ENCODE measurements around the gene SMARCAL1.
A peak's percentile ranks its signal among the peaks of the same experiment; 100 is the strongest.
"Not testable (repeated sequence)": the region's sequence is repeated elsewhere in the genome, so short reads cannot be mapped to it uniquely, and the experiment has no call there.

Gene SMARCAL1

DNA sequence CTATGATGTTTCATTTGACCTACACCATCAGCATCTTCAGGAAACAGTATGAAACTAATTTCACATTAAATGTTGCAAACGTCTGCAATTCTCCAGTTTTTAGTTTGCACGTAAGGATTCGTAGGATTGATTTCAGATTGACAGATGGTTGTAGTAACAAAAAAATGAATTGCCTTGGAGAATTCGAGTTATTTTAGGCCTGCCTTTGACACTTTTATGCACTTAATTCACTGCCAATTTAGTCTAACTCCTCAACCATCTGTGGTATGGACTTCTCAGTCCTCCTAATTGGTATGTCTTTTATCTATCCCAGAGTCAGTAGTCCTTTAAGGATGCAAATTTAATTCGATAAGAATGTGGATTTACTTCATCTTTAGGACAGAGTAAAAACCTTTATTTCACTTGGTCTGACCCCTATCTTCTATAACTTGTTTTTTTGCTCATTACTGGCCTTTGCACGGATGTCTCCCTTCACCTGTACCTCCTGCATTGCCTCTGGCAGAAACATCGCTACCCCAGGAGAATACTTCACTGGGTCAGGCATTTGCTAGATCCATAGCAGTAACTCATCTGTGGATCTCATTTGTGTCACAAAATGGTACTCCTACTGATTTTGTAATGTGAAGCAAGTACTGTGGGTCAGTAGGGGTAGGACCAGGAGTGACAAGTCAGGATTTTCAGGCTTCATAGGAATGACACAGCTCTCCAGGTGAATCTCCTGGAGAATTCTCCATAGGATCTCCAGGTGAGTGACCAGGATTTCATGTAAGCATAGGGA lies 90.3 kb downstream of the SMARCAL1 start:
- no peak for DNase-seq (ENCODE audit: low read depth in 3 of 3)

DNA sequence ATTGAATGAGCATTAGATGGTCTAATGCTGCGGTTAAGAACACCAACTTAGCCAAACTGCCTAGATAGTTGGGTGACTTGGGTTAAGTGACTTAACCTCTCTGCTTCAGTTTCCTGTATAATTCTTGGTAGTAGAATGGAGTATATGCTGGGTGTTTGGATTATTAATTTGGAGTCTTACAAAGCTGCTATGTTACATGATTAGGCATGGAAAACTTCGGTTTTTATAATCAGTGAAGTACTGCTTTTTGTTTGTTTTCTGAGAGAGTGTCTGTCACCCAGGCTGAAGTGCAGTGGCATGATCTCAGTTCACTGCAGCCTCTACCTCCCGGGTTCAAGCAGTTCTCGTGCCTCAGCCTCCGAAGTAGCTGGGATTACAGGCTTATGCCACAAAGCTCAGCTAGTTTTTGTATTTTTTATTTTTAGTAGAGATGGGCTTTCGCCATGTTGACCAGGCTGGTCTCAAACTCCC lies 90.9 kb downstream of the SMARCAL1 start:
- no peak for DNase-seq (ENCODE audit: low read depth in 3 of 3)

DNA sequence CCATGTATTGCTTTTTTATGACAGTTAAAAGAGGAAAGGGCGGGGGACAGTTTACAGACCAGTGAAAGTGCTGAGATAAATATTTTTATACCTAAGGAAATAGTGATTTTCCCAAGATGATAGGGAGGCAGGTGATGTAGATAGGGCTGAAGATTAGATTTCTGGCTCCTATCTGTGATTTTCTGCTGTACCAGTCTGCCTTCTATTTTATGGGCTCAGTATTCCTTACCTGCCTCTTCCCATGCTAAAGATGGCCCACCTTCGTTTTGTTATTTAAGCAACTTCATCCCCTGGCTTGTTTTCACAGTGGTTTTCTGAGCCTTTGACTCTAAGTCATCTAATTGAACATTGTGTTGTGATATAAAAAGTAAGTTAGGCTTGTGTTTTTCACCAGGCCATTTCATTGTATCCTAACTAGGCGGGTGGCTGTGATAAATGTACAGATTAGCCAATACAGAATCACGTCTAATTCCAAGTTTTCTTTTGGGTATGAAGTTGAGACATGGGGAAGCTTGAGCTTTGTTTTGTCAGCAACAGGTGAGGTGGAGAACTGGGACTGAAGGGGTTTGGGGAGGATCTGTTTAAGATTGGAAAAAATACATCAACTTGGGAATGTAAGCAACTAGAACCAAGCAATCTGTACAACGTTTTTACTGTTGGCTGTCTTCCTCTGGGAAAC lies 91.6 kb downstream of the SMARCAL1 start:
- DNase-seq (ENCODE audit: low read depth in 3 of 3): no peak

DNA sequence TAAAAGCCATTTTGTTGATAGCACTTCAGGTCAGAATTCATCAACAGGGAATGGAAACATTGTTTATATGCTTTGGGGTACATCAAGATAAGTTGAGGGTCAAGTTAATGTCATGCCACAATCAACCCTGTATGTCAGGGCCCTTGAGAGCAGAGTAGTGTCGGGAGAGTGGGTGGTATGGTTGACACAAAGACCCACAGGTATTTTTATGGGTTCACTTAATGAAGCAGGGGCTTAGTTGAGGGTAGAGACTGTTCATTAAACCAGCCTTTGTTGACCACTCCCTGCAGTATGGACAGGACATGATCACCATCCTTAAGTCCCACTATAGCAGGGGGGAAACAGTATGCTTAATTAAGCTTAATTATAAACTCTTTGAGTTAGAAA lies 92.1 kb downstream of the SMARCAL1 start:
- no peak for DNase-seq (ENCODE audit: low read depth in 3 of 3)

DNA sequence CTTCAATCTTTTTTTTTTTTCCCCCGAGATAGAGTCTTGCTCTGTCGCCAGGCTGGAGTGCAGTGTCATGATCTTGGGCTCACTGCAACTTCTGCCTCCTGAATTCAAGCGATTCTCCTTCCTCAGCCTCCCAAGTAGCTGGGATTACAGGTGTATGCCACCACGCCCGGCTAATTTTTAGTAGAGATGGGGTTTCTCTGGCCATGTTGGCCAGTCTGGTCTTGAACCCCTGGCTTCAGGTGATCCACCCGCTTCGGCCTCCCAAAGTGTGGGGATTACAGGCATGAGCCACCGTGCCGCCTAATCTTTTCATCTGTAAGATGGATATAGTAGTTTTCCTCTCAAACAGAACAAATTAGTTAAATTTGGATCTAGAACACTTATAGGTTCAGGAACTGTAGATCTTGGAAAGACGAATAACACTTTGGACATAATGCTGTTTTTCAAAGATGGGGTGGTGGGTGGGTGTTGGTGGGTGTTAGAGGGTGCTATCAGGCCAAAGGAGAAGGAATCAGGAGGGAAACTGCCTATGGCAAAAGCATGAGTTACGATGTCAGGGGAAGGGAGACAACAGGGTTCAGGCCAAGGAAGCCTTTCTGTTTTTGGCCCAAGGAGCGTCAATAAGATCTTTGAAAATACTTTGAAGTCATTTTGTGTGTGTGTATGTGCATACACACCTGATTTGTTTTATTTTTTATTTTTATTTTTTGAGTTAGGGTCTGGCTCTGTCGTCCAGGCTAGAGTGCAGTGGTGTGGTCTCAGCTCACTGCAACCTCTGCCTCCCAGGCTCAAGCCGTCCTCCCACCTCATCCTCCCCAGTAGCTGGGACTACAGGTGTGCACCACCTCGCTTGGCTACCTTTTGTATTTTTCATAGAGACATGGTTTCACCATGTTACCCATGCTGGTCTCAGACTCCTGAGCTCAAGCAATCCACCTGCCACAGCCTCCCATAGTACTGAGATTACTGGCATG lies 93.1 kb downstream of the SMARCAL1 start:
- no peak for DNase-seq (ENCODE audit: low read depth in 3 of 3)

DNA sequence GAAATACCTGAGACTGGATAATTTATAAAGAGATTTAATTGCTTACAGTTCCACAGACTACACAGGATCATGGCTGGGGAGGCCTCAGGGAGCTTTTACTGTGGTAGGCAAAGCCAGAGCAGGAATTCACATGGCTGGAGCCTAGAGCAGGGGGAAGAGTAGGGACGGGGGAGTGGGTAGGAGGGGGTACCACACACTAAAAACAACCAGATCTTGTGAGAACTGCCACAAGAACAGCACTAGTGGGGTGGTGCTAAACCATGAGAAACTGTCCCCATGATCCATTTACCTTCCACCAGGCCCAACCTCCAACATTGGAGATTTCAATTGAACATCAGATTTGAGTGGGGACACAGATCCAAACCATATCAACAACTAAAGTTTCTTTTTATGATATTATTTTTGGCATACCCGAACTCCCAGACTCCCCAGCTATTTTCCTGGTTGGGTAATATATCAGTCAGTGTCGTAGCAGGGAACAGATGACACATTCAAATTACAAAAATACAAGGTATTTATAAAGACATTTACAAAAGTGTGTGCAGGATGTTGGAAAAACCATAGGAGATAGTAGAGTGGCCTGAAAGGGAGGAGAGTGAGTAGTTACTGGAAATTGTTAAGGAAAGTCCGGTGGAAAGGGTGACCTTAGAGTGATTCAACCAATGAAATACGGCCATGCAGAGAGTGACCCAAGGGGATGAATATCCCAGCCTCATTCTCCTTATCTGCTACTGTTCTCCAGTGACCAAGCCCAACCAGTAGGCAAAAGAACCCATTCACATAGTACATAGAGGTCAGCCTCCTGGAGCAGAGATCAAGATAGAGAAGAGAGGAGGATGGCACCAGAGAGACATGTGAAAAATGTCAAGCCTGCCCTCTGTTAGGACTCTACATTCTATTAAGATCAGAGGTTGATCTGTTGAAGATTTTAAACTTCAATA lies 95.2 kb downstream of the SMARCAL1 start:
- DNase-seq (ENCODE audit: low read depth in 3 of 3): no peak

DNA sequence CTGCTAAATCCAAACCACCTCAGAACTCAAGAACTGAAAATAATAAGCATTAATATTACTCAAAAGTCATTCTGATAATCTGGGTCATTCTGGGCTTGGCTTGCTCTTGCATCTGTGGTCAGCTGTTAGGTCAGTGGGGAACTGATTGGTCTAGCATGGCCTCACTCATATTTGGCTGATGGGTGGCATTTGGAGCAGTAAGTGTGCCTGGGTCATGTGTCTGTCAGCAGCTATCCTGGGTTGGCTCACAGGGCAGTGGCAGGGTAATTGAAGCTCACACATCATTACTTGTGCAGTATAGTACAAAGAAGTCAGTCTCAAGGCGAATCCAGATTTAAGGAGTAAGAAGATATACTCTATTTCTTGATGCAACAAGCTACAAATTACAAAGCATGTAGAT lies 95.9 kb downstream of the SMARCAL1 start:
- DNase-seq (ENCODE audit: low read depth in 3 of 3): no peak

DNA sequence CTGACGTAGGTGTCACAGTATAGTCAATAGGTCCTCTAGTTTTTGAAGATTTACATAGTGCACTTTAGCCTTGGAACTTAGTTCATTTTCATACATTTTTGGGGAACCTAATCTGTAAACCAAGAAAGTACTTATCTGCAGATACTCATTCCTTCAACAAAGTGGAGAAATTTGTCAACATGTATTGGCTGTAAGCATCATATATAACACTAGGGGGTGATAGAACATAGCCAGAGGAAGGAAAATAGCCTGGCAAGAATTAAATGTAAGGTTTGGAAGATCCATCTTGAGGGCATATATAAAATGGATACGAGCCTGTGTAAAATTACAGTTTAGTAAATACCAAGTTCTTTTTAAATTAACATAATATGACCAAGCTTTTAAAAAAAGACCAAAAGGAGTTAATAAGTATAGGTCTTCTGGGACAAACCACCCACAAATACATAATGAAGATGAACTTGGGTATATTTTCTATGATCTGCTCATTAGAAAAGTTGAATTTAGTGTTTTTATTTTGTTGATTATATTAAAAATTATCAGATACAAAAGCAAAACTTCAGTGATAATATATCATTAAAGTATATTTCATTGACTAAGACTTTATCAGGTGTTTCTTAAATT lies 104.6 kb downstream of the SMARCAL1 start:
- no peak for DNase-seq (ENCODE audit: low read depth in 3 of 3)

DNA sequence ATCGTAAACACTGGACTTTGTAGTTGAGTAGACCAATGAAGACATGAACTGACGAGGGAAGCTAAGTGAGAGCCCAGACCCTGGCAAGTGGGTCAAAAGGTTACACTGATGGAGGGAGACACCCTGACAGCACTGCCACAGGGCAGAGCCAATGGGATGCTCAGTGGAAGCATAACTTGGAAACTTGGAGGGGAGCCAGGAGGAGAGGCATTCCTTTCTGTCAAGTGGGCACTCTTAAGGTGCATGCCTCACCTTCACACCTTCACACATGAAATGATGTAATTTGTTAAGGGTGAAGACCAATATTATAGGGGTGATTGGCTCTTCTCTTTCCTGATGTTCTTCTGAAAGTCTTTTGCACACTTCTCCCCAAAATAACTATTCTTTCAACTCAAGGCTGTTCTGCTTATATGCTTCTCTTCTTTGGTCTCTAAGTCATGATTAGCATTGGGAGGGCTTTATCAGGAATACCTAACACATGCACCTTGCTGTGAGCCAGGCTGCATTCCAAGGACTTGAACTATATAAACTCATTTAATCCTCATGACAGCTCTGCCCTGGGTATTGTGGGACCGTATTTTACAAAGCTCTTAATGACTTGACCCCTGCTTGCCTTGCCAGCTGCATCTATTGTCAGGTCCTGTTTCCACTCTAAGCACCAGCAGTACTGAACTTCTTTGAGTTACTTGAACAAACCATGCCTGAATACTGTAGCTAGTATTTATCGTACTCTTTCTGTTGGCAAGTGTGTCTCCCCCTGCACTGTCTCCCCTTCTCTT lies 105.4 kb downstream of the SMARCAL1 start:
- DNase-seq (ENCODE audit: low read depth in 3 of 3): no peak

DNA sequence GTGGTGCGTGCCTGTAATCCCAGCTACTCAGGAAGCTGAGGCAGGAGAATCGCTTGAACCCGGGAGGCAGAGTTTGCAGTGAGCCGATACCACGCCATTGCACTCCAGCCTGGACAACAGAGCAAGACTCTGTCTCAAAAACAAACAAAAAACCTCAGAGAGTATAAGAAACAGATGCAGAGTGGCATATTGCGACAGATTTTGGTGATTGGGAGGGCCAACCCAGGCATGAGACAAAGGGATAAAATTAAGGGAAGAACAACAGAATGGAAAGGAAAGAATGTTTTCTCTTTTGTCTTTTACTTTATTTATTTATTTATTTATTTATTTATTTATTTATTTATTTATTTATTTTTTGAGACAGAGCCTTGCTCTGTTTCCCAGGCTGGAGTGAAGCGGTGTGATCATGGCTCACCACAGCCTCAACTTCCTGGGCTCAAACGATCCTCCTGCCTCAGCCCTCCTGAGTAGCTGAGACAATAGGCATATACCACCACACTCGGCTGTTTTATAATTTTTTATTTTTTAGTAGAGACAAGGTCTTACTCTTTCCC lies 106.4 kb downstream of the SMARCAL1 start:
- DNase-seq (ENCODE audit: low read depth in 3 of 3): not testable (repeated sequence)

DNA sequence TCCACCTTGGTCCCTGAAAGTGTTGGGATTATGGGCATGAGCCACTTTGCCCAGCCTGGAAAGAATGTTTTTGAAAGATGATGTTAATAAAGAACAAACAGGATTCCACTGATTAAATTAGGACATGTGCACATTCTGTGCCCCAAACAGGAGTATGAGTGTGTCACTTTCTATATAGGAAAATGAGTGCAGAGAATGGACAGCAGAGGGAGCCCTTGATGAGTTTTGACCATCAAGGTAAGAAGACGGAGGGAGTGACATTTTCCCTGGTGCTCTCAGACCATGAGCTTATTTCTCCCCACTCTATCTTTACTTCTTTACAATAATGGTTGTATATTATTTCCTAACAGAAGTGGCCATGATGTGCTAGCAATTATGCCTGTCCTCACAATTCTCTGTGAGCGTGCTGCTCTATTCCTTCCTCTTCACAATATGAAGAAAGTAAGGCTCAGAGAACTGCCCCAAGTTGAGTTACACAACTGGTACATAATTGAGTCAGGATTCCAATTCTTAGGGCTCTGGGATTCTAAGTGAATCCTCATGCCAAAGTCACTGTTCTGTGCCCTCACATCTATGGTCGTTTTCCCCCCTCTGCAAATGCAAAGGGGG lies 107.0 kb downstream of the SMARCAL1 start:
- peak in 1 of 3 experiments; percentile 40 for DNase-seq (ENCODE audit: low read depth in 3 of 3)

DNA sequence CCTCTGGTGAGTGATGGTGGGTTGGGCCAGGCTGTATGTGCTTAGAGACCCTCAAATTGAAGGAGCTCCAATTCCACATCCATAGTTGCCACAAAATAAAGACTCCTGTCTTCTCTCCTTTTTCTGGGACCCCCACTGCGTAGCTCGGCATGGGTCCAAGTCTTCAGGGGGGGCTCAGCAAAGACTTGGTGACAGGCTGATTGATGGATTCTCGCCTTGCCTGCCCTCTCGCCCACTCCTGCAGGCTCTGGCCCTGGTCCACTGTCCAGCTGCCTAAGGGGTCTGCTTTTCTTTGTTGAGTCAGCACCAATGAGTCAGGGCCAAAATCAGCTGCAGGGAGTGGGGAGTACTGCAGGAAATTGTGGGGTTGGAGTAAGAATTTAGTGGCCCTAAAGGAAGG lies 107.8 kb downstream of the SMARCAL1 start:
- no peak for DNase-seq (ENCODE audit: low read depth in 3 of 3)

DNA sequence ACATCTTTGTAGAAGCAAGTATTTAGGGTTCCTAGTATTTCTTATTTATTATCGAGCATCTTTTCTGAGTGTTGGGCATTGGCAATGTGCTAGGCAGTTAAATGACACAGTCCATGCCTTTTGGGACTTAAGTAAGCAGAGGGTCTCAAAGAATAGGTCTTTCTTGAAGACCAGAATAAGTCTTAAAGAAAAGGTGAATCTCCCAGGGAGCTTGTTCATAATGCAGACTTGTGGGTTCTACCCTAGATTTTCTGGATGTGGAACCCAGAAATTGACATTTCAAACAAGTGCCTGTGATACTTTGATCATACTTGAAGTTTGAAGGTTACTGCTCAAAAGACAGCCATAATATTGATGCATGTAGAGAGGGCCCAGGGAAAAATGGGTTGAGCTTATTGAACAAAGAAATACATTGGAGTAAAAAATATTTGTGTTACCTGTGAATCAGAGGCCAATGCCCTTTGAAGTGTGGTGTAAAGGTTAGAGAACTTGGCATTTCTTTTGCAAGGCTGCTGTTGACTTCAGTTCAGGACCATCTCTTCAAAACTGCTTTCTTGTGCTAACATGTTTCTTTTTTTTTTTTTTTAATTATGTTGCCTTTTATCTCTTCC lies 110.7 kb downstream of the SMARCAL1 start:
- DNase-seq (ENCODE audit: low read depth in 3 of 3): no peak

DNA sequence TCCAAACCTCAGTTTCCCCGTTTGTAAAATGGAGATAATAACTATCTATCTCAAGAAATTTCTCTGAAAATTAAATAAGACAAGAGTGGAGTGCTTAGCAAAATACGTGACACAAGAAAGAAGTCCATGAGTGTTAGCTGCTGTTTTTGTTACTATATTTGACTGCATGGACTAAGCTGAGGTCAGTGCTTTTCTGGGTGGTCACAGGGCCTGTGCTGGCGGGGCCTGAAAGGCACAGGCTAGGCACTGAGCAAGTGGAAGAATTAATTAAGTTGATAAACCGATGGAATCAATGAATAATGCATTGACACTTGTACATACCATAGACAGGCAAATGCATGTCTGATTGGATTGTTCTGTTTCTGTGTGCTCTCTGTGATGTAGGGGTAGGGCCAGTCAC lies 113.7 kb downstream of the SMARCAL1 start:
- DNase-seq (ENCODE audit: low read depth in 3 of 3): no peak

DNA sequence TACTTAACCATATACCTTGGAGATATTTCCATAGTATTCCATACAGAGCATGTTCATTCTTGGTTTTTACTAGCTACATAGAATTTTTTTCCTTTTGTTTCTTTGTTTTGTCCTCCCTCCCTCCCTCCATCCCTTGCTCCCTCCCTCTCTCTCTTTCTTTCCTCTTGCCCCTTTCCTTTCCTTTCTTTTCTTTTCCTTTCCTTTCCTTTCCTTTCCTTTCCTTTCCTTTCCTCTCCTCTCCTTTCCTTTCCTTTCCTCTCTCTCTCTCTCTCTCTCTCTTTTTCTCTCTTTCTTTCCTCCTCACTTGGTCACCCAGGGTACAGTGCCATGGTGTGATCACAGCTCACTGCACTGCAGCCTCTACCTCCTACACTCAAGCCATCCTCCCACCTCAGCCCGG lies 114.7 kb downstream of the SMARCAL1 start:
- DNase-seq (ENCODE audit: low read depth in 3 of 3): no peak

DNA sequence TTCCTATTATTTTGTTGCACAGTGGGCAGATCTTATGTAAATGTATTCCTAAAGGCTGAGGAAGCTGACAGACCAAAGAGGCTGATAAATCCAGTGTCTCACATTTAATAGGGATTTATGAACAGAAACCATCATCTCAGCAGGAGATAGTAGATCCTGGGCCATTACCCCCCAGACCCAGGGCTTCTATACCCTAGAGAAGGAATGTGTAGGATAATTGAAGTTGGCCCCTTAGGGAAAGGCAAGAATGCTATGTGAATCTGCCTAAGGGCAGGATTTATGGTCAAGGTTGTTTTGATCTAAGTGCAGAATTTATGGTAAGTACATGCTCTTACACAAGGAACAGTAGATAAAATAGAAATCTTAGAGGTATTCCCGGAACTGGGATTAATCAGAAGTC lies 115.3 kb downstream of the SMARCAL1 start:
- no peak for DNase-seq (ENCODE audit: low read depth in 3 of 3)

DNA sequence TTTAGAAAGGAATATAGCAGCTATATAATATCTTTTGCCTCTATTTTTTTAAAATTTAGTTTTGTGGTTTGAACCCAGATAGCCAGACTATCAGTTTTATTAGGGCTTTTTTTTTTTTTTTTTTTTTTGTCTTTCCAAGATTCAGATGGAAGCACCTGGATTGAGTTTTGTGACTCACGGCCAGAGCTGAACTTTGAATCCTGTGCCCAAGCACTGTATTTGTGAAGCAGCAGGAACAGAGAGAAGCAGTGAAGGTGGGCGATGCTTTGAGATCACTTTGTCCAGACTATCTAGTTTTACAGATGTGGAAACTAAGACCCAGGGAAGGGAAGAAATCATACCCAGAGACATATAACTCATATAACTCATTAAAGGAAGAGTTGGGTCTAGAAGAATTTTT lies 120.3 kb downstream of the SMARCAL1 start:
- no peak for DNase-seq (ENCODE audit: low read depth in 3 of 3)

Measured in stimulated activated CD4-positive, alpha-beta T cell treated with anti-CD3 and anti-CD28 coated beads, TNF-alpha, amount 100 ng/mL, for 24 hours (primary cell).